HG02763 (cell line): Measurements from ENCODE around the gene ZNF768.

Source experiments
- ATAC-seq: cut with Tn5 transposase; IDR thresholded peaks from one replicate; pipeline ENCODE4 v1.9.1; 2021; ENCODE audit warnings: mild to moderate bottlenecking, moderate library complexity; ENCODE audit not compliant: unreplicated experiment

Gene ZNF768

GRCh38 chr16:30474074-30474452 is 52.3 kb downstream of the ZNF768 start:
- no peak for ATAC-seq
